ENCODE data around the gene RETN. TPM values are rescaled to one million over a fixed set of nuclear protein-coding genes. Genes with fewer than 3 reads are reported as not detected.

Gene RETN
- total RNA-seq, 1 experiment from 2014 or later = not detected

DNA sequence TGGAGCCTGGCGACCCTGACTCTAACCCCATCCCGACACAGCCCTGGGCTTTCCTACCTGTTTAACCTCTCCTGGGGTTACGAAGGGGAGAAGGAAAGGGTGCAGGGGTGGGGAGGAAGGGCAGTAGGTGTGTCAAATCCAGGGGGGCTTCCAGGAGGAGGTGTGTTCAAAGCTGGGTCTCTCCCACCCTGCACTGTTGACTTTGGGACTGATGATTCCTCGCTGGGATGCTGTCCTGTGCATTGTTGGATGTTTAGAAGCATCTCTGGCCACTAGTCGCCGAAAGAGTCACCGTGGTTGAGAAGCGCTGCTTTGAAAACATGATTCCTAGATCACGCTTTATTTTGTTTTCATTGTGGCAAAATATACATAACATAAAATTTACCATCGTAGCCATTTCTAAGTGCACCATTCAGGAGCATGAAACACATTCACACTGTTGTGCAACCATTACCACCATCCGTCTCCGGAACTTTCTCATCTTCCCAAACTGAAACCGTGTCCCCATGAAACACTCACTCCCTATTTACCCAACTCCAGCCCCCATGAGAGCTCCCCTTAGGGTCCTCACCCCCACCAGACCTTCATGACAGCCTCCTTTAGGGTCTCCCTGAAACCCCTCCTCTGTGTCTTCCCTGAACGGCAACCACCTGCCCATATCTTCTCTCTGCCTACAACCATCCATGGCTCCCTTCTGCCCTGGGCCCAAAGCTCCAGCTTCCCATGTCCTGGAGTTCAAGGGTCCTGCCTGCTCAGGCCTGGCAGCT, 37.5 kb downstream of the RETN start:
- Histone ChIP-seq H3K27ac (ENCODE audit: low read depth, low read length, poor library complexity, severe bottlenecking) (no peak overlapping the region), H3K9me3 (ENCODE audit: low read depth, low read length, poor library complexity, severe bottlenecking) (no peaks in the 10 kb centered on the region), H3K4me1 (ENCODE audit: insufficient read depth, low read length, poor library complexity, severe bottlenecking) (no peaks in the 10 kb centered on the region), H3K4me3 (ENCODE audit: low read depth, low read length, poor library complexity, severe bottlenecking) (no peak overlapping the region), H3K36me3 (ENCODE audit: insufficient read depth, low read length, poor library complexity, severe bottlenecking) (no peaks in the 10 kb centered on the region), H3K27me3 (replicated peaks; ENCODE audit: insufficient read depth, low read depth, low read length, poor library complexity) (peaks cover 3% of the 10 kb centered on the region)
- ChIA-PET POLR2A (ENCODE audit: low non-redundant PET) (no interaction called here), CTCF (no interaction called here)
- no peak for DNase-seq (ENCODE audit: low spot score)
- intact Hi-C loops (cut with micrococcal nuclease; ENCODE audit: unreplicated experiment) = no loop called here
- BruUV-seq (replicated peaks) = no TSS peak
- TF ChIP-seq EZH2 (IDR thresholded peaks at IDR 0.05; ENCODE audit: borderline replicate concordance, low read depth, low read length, poor library complexity, severe bottlenecking) = no peak
- TF ChIP-seq, protein P1, sequence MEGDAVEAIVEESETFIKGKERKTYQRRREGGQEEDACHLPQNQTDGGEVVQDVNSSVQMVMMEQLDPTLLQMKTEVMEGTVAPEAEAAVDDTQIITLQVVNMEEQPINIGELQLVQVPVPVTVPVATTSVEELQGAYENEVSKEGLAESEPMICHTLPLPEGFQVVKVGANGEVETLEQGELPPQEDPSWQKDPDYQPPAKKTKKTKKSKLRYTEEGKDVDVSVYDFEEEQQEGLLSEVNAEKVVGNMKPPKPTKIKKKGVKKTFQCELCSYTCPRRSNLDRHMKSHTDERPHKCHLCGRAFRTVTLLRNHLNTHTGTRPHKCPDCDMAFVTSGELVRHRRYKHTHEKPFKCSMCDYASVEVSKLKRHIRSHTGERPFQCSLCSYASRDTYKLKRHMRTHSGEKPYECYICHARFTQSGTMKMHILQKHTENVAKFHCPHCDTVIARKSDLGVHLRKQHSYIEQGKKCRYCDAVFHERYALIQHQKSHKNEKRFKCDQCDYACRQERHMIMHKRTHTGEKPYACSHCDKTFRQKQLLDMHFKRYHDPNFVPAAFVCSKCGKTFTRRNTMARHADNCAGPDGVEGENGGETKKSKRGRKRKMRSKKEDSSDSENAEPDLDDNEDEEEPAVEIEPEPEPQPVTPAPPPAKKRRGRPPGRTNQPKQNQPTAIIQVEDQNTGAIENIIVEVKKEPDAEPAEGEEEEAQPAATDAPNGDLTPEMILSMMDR (conservative IDR thresholded peaks at IDR 0.05; ENCODE audit: low read depth, low read length) = no peak

DNA sequence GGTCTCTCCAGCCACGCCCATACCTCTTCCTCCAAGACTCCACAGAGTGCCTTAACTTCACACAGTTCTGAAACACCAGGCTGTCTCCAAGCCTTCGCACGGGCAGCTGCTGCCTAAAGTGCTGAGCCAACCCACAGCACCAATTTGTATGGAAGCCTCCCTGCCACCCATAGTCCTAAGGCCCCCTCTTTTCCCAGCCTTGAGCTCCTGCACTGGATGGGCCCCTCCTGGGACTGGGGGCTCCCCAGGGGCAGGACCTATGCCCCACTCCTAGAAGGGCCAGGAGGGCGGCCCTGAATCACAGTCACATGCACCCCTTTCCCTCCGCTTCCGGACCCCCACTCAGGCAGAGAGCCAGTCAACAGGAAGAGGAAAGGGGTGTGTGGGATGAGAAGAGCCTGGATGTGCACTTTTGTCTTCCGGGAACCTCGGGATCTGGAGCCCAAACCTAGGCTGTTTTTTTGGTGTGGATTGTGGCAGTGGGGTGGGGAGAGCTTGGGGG, 38.2 kb downstream of the RETN start:
- no peak overlapping the region for H3K27ac ChIP-seq (ENCODE audit: low read depth, low read length, poor library complexity, severe bottlenecking)
- peaks cover 3% of the 10 kb centered on the region for H3K27me3 ChIP-seq (replicated peaks; ENCODE audit: insufficient read depth, low read depth, low read length, poor library complexity)
- TF ChIP-seq, protein P1 (conservative IDR thresholded peaks at IDR 0.05; ENCODE audit: low read depth, low read length) = no peak
- TF ChIP-seq EZH2 (IDR thresholded peaks at IDR 0.05; ENCODE audit: borderline replicate concordance, low read depth, low read length, poor library complexity, severe bottlenecking) = no peak
- intact Hi-C loops (cut with micrococcal nuclease; ENCODE audit: unreplicated experiment) = no loop called here
- DNase-seq (ENCODE audit: low spot score) = no peak
- ChIA-PET CTCF (no interaction called here), POLR2A (ENCODE audit: low non-redundant PET) (no interaction called here)
- no peaks in the 10 kb centered on the region for H3K4me1 ChIP-seq (ENCODE audit: insufficient read depth, low read length, poor library complexity, severe bottlenecking)
- no peak overlapping the region for H3K4me3 ChIP-seq (ENCODE audit: low read depth, low read length, poor library complexity, severe bottlenecking)
- H3K36me3 ChIP-seq (ENCODE audit: insufficient read depth, low read length, poor library complexity, severe bottlenecking) = no peaks in the 10 kb centered on the region
- H3K9me3 ChIP-seq (ENCODE audit: low read depth, low read length, poor library complexity, severe bottlenecking) = no peaks in the 10 kb centered on the region
- BruUV-seq (replicated peaks) = no TSS peak

DNA sequence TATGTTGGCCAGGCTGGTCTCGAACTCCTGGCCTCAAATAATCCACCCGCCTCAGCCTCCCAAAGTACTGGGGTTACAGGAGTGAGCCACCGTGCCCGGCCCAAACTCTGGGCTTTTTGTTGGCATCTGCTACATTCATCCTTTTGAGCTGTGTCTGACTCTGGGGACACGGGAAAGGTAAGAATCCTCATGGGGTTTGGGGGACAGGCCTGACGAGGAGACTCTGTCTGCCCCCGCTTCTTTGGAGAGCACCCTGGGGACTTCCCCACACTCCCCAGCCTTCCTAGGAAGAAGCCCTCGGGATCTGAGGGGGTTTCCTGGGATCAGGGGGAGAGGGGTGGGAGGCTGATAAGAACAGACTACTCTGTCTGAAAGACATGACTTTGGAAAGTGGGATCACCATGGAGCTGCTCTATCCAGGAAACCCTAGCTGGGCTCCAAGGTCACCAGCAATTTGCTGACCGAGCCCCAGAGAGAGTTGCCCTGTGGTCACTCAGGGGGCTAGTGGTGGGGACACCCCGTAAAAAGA, 41.1 kb downstream of the RETN start:
- TF ChIP-seq EZH2 (IDR thresholded peaks at IDR 0.05; ENCODE audit: borderline replicate concordance, low read depth, low read length, poor library complexity, severe bottlenecking) = no peak
- TF ChIP-seq, protein P1 (conservative IDR thresholded peaks at IDR 0.05; ENCODE audit: low read depth, low read length) = no peak
- CTCF ChIA-PET = no interaction called here
- no TSS peak for BruUV-seq (replicated peaks)
- H3K4me1 ChIP-seq (ENCODE audit: insufficient read depth, low read length, poor library complexity, severe bottlenecking) = no peaks in the 10 kb centered on the region
- intact Hi-C loops (cut with micrococcal nuclease; ENCODE audit: unreplicated experiment) = no loop called here
- H3K27ac ChIP-seq (ENCODE audit: low read depth, low read length, poor library complexity, severe bottlenecking) = no peak overlapping the region
- H3K4me3 ChIP-seq (ENCODE audit: low read depth, low read length, poor library complexity, severe bottlenecking) = no peak overlapping the region
- no peaks in the 10 kb centered on the region for H3K36me3 ChIP-seq (ENCODE audit: insufficient read depth, low read length, poor library complexity, severe bottlenecking)
- no peaks in the 10 kb centered on the region for H3K9me3 ChIP-seq (ENCODE audit: low read depth, low read length, poor library complexity, severe bottlenecking)
- POLR2A ChIA-PET (ENCODE audit: low non-redundant PET) = no interaction called here
- H3K27me3 ChIP-seq (replicated peaks; ENCODE audit: insufficient read depth, low read depth, low read length, poor library complexity) = no peaks in the 10 kb centered on the region
- DNase-seq (ENCODE audit: low spot score) = no peak

Data from A673 (cell line).